ENCODE data around the gene ATRNL1. TPM values are rescaled to one million over a fixed set of nuclear protein-coding genes. Genes with fewer than 3 reads are reported as not detected.

The ATRNL1 gene
- total and polyA plus RNA-seq, 4 donors, result 2.6 to 41.0 (median 15.1) TPM

DNA sequence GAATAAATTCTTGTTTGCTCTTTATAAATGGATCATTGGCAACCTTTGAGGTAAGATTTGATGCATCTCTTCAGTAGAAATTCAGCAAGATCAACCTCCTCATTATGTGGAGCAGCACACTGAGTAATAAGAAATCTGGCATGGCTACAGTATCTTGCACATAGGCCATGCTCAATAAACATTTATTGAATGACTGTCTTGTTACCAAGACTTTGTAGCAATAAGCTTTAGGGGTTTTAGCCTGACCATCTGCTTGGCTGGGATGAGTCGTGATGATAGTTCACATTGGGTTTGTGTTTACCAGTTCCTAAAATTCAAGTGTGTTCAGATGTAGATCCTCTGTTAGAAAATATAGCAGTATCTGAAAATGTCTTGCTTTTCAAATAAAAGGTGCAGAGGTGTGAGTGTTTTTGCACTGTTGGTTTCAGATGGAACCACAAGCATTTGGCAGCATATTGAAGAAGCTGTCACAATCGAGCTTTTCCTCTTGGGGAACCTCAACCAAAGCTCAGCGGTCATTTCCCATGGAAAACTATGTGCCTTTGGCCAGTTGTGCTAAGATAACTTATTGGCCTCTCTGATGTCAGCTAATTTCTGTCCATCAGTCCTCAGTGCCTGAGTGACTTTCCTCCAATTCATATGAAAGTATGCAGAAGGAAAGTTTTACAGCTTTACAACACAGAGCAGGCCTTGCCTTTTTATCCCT, 737.3 kb downstream of the ATRNL1 start:
- no peak for ATAC-seq (ENCODE audit: low FRiP score)
- Histone ChIP-seq H3K4me1 (ENCODE audit: control insufficient read depth in 1 of 2, insufficient read depth in 2 of 2, low read length in 2 of 2) (no peaks in the 10 kb centered on the region), H3K4me3 (ENCODE audit: low read length in 2 of 2) (no peak overlapping the region), H3K27me3 (ENCODE audit: control insufficient read depth in 1 of 2, insufficient read depth in 2 of 2, low read length in 1 of 2) (no peaks in the 10 kb centered on the region), H3K27ac (ENCODE audit: low read depth in 1 of 2, low read length in 2 of 2) (no peak overlapping the region), H3K36me3 (ENCODE audit: control insufficient read depth in 1 of 2, insufficient read depth in 2 of 2, low read length in 1 of 2) (no peaks in the 10 kb centered on the region), H3K9me3 (ENCODE audit: control insufficient read depth, low read length) (no peaks in the 10 kb centered on the region)
- no peak for DNase-seq
- 74% methylated on average over 3 of the region's 3 CpGs for WGBS, 2 donors
- intact Hi-C loops (cut with DNase I), result no loop called here

DNA sequence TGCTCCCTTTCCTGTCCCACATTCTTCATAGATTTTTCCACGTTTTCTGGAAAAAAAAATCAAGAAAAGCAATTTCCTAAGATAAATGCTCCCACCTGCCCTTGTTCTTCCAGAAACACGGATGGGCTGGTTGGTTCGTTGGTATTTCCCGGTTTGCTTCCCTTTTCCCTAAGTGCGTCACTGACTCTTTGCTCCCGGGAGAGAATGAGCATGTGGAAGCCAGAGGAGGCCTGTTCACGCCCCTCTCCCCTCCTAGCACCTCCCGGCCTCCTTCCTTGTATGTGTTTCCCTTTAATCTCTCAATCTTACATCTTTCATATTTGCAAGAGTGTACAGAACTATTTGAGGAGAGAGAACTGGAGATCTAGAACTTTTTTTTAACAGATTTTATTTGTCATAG, 737.9 kb downstream of the ATRNL1 start:
- H3K27ac ChIP-seq (ENCODE audit: low read depth in 1 of 2, low read length in 2 of 2), result no peak overlapping the region
- no peak overlapping the region for H3K4me3 ChIP-seq (ENCODE audit: low read length in 2 of 2)
- intact Hi-C loops (cut with DNase I), result no loop called here
- WGBS, 2 donors, result 82 to 83% methylated on average over 8 of the region's 8 CpGs
- H3K4me1 ChIP-seq (ENCODE audit: control insufficient read depth in 1 of 2, insufficient read depth in 2 of 2, low read length in 2 of 2), result no peaks in the 10 kb centered on the region
- ATAC-seq (ENCODE audit: low FRiP score) (no peak), DNase-seq (no peak)
- H3K36me3 ChIP-seq (ENCODE audit: control insufficient read depth in 1 of 2, insufficient read depth in 2 of 2, low read length in 1 of 2), result no peaks in the 10 kb centered on the region
- H3K9me3 ChIP-seq (ENCODE audit: control insufficient read depth, low read length), result no peaks in the 10 kb centered on the region
- H3K27me3 ChIP-seq (ENCODE audit: control insufficient read depth in 1 of 2, insufficient read depth in 2 of 2, low read length in 1 of 2), result no peaks in the 10 kb centered on the region

DNA sequence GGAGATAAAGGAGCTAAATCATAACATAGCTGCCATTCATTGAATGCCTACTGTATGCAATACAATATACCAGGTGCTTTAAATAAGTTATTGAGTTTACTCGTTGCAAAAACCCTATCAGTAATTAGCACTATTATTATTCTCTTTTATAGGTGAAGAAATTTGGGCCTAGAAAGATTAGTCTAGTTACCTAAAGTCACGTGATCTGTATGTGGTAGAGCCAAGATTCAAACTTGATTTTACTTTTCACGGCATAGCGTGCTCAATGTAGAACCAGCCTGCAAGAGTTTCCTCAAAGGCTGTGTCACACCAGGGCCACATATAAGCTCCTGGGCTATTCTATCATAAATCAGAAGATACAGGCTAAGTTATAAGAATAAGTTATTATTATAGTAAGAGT, 740.0 kb downstream of the ATRNL1 start:
- no peaks in the 10 kb centered on the region for H3K36me3 ChIP-seq (ENCODE audit: control insufficient read depth in 1 of 2, insufficient read depth in 2 of 2, low read length in 1 of 2)
- H3K27me3 ChIP-seq (ENCODE audit: control insufficient read depth in 1 of 2, insufficient read depth in 2 of 2, low read length in 1 of 2), result no peaks in the 10 kb centered on the region
- H3K27ac ChIP-seq (ENCODE audit: low read depth in 1 of 2, low read length in 2 of 2), result no peak overlapping the region
- 48 to 79% methylated on average over 4 of the region's 4 CpGs for WGBS, 2 donors
- no peaks in the 10 kb centered on the region for H3K4me1 ChIP-seq (ENCODE audit: control insufficient read depth in 1 of 2, insufficient read depth in 2 of 2, low read length in 2 of 2)
- no peaks in the 10 kb centered on the region for H3K9me3 ChIP-seq (ENCODE audit: control insufficient read depth, low read length)
- intact Hi-C loops (cut with DNase I), result no loop called here
- DNase-seq (no peak), ATAC-seq (ENCODE audit: low FRiP score) (no peak)
- no peak overlapping the region for H3K4me3 ChIP-seq (ENCODE audit: low read length in 2 of 2)

DNA sequence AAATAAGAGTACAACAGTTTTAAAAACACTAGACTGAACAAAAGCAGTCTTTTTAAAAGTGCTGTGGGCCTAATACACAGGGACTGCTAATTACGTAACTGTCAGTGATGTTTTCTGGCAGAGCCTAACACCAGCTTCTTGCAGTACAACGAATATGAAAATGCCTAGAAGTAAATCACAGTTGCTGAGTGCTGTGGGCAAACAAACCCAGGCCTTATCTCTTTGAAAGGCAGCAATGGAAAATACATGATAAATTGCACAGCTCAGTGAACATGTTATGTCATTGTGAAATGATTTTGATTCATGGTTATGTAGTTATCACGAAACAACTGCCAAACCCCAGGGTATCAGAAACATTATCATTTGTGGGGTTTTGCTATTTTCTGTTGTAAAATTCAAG, 751.4 kb downstream of the ATRNL1 start:
- ATAC-seq (ENCODE audit: low FRiP score) (no peak), DNase-seq (no peak)
- no peaks in the 10 kb centered on the region for H3K27me3 ChIP-seq (ENCODE audit: control insufficient read depth in 1 of 2, insufficient read depth in 2 of 2, low read length in 1 of 2)
- no peak overlapping the region for H3K4me3 ChIP-seq (ENCODE audit: low read length in 2 of 2)
- 10 to 17% methylated on average over 3 of the region's 3 CpGs for WGBS, 2 donors
- intact Hi-C loops (cut with DNase I), result loop anchor here in 1 of 2 donors (5.0 kb wide), 1 partner anchor 237 kb away; no protein-coding TSS in a partner anchor
- H3K4me1 ChIP-seq (ENCODE audit: control insufficient read depth in 1 of 2, insufficient read depth in 2 of 2, low read length in 2 of 2), result no peaks in the 10 kb centered on the region
- H3K27ac ChIP-seq (ENCODE audit: low read depth in 1 of 2, low read length in 2 of 2), result no peak overlapping the region
- no peaks in the 10 kb centered on the region for H3K36me3 ChIP-seq (ENCODE audit: control insufficient read depth in 1 of 2, insufficient read depth in 2 of 2, low read length in 1 of 2)
- H3K9me3 ChIP-seq (ENCODE audit: control insufficient read depth, low read length), result no peaks in the 10 kb centered on the region

DNA sequence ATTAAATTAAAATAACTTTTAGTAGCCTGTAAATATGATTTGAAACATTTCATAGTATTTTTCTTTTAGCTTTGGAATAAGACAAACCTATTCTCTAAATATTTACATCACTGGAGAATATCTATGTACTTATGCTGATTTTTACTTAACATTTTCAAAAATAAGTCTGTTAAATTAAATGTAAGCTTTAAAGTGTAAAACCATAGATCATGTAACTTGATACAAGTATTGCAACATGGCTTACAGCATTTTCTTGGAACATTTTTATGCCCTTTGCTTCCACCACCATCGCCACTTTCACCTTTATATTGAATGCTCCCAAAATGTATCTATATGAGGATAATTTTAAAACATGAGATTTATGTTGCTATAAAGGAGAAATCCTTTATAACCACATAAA, 752.8 kb downstream of the ATRNL1 start:
- DNase-seq (no peak), ATAC-seq (ENCODE audit: low FRiP score) (no peak)
- no peak overlapping the region for H3K27ac ChIP-seq (ENCODE audit: low read depth in 1 of 2, low read length in 2 of 2)
- H3K36me3 ChIP-seq (ENCODE audit: control insufficient read depth in 1 of 2, insufficient read depth in 2 of 2, low read length in 1 of 2), result no peaks in the 10 kb centered on the region
- no peaks in the 10 kb centered on the region for H3K4me1 ChIP-seq (ENCODE audit: control insufficient read depth in 1 of 2, insufficient read depth in 2 of 2, low read length in 2 of 2)
- no peaks in the 10 kb centered on the region for H3K9me3 ChIP-seq (ENCODE audit: control insufficient read depth, low read length)
- WGBS, 2 donors, result 91 to 100% methylated on average over 1 of the region's 1 CpG
- intact Hi-C loops (cut with DNase I), result no loop called here
- H3K4me3 ChIP-seq (ENCODE audit: low read length in 2 of 2), result no peak overlapping the region
- no peaks in the 10 kb centered on the region for H3K27me3 ChIP-seq (ENCODE audit: control insufficient read depth in 1 of 2, insufficient read depth in 2 of 2, low read length in 1 of 2)

DNA sequence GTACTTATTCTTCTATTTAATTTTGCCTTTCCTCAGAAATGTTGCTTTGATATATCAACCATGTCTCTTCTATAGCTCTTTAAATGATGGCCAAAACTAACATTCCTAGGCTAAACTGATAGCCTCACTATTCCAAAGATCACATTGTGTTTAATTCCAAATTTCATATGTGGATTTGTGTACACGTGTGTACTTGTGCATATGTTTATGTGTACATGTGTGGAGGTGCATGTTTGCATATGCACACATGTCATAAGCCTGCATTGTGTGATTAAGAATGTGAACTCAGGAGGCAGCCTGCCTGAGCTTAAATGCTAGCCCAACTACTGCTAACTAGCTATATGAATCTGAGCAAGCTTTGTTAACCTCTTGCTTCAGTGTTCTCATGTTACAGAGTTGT, 753.4 kb downstream of the ATRNL1 start:
- no peaks in the 10 kb centered on the region for H3K9me3 ChIP-seq (ENCODE audit: control insufficient read depth, low read length)
- H3K4me1 ChIP-seq (ENCODE audit: control insufficient read depth in 1 of 2, insufficient read depth in 2 of 2, low read length in 2 of 2), result no peaks in the 10 kb centered on the region
- intact Hi-C loops (cut with DNase I), result no loop called here
- H3K4me3 ChIP-seq (ENCODE audit: low read length in 2 of 2), result no peak overlapping the region
- 54 to 64% methylated on average over 1 of the region's 1 CpG for WGBS, 2 donors
- H3K36me3 ChIP-seq (ENCODE audit: control insufficient read depth in 1 of 2, insufficient read depth in 2 of 2, low read length in 1 of 2), result no peaks in the 10 kb centered on the region
- ATAC-seq (ENCODE audit: low FRiP score) (no peak), DNase-seq (no peak)
- H3K27ac ChIP-seq (ENCODE audit: low read depth in 1 of 2, low read length in 2 of 2), result no peak overlapping the region
- H3K27me3 ChIP-seq (ENCODE audit: control insufficient read depth in 1 of 2, insufficient read depth in 2 of 2, low read length in 1 of 2), result no peaks in the 10 kb centered on the region

DNA sequence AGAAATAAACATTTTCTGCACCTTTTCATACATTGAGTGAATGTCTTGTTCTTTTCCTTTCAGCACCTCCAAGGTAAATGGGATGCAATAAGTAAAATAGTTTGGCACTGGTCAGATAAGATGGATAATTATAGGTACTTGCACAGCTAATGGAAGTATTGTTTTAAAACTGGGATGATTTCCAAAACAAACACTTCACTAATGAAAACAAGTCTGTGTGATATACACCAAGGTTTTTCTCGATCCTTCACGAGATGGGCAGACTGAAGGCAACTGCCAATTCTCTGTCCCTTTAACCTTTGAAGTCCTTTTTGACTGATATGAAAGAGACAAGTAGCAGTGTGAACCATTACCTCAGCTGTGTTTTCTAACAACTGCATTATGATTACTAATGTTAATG, 756.0 kb downstream of the ATRNL1 start:
- intact Hi-C loops (cut with DNase I), result no loop called here
- WGBS, 2 donors, result 15 to 29% methylated on average over 2 of the region's 2 CpGs
- DNase-seq, result no peak
- Histone ChIP-seq H3K27ac (ENCODE audit: low read depth in 1 of 2, low read length in 2 of 2) (no peak overlapping the region), H3K36me3 (ENCODE audit: control insufficient read depth in 1 of 2, insufficient read depth in 2 of 2, low read length in 1 of 2) (no peaks in the 10 kb centered on the region), H3K4me1 (ENCODE audit: control insufficient read depth in 1 of 2, insufficient read depth in 2 of 2, low read length in 2 of 2) (no peaks in the 10 kb centered on the region), H3K27me3 (ENCODE audit: control insufficient read depth in 1 of 2, insufficient read depth in 2 of 2, low read length in 1 of 2) (no peaks in the 10 kb centered on the region), H3K9me3 (ENCODE audit: control insufficient read depth, low read length) (no peaks in the 10 kb centered on the region), H3K4me3 (ENCODE audit: low read length in 2 of 2) (no peak overlapping the region)
- no peak for ATAC-seq (ENCODE audit: low FRiP score)

DNA sequence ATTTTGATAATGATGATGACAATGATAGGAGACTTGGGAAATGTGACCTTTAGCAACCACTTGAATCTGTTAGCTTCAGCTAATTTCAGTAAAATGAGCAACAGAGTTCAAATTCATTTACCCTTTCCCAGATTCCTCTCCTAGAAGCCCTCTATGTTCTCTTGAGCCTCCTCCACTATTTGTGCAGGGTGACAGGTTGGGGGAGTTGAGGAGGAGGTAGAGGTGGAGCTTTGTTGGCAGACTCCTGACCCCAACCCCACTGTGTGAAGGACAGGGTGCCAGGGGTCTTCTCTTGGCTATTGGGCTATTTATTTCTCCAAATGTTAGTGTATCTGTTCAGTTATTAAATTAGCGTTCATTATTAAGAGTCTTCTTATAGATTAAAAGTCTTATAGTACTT, 757.5 kb downstream of the ATRNL1 start:
- intact Hi-C loops (cut with DNase I), result no loop called here
- Histone ChIP-seq H3K9me3 (ENCODE audit: control insufficient read depth, low read length) (no peaks in the 10 kb centered on the region), H3K27ac (ENCODE audit: low read depth in 1 of 2, low read length in 2 of 2) (no peak overlapping the region), H3K4me3 (ENCODE audit: low read length in 2 of 2) (no peak overlapping the region), H3K4me1 (ENCODE audit: control insufficient read depth in 1 of 2, insufficient read depth in 2 of 2, low read length in 2 of 2) (no peaks in the 10 kb centered on the region), H3K36me3 (ENCODE audit: control insufficient read depth in 1 of 2, insufficient read depth in 2 of 2, low read length in 1 of 2) (no peaks in the 10 kb centered on the region), H3K27me3 (ENCODE audit: control insufficient read depth in 1 of 2, insufficient read depth in 2 of 2, low read length in 1 of 2) (no peaks in the 10 kb centered on the region)
- DNase-seq (no peak), ATAC-seq (ENCODE audit: low FRiP score) (no peak)
- WGBS, 2 donors, result 95 to 100% methylated on average over 1 of the region's 1 CpG

DNA sequence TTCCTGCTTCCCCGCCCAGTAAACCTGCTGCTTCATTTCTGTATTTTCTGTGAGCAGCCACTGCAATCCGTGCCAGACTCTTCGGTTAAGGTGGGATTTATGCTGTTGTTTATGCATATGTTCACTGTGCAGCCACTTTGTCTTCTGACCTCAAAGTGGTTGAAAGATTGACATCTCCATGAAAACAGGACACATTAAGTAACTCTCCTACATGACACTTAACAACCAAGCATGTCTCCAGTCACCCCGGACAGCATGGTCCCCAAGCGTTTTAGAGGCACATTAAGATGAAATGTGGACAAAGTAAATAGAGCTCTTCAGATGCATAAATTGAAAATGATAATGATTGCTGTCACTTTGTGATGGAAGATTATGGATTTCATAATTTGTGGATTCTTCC, 758.5 kb downstream of the ATRNL1 start:
- H3K36me3 ChIP-seq (ENCODE audit: control insufficient read depth in 1 of 2, insufficient read depth in 2 of 2, low read length in 1 of 2), result no peaks in the 10 kb centered on the region
- 69 to 81% methylated on average over 5 of the region's 5 CpGs for WGBS, 2 donors
- ATAC-seq (ENCODE audit: low FRiP score), result no peak

More for the DNA sequence above, 758.5 kb downstream of the ATRNL1 start:
- no peaks in the 10 kb centered on the region for H3K4me1 ChIP-seq (ENCODE audit: control insufficient read depth in 1 of 2, insufficient read depth in 2 of 2, low read length in 2 of 2)
- H3K9me3 ChIP-seq (ENCODE audit: control insufficient read depth, low read length), result no peaks in the 10 kb centered on the region
- DNase-seq, result no peak
- H3K4me3 ChIP-seq (ENCODE audit: low read length in 2 of 2), result no peak overlapping the region
- no peak overlapping the region for H3K27ac ChIP-seq (ENCODE audit: low read depth in 1 of 2, low read length in 2 of 2)
- no peaks in the 10 kb centered on the region for H3K27me3 ChIP-seq (ENCODE audit: control insufficient read depth in 1 of 2, insufficient read depth in 2 of 2, low read length in 1 of 2)
- intact Hi-C loops (cut with DNase I), result no loop called here

Measured in aorta (tissue), 5 donors.